ENCODE measurements around the gene MXI1. TPM values are rescaled to one million over a fixed set of nuclear protein-coding genes. Genes with fewer than 3 reads are reported as not detected.

The MXI1 gene
- total RNA-seq, 1 experiment from 2014 or later, result 11.0 TPM

DNA sequence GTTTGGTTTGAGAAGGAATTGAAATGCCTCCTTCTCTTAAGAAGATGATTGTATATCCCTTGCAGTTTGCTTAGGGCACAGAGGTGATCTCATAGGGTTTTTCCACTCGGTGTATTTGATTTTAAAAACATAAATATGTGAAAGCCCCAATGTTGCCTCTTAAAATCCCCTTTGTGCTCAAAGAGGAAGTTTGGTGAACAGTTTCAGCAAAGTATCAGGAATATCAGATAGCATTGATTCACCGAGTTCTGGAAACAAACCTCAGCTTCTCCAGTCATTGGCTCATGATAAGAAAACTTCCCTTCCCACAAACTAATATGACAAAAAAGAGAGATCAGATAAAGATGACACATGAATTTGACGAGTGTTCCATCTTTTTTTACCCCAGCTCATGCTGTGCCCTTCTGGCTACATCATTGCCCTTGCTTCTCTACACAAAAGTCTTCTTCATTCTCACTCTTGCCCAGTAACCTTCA, 117.4 kb downstream of the MXI1 start:
- Mint-ChIP-seq H3K36me3 (ENCODE audit: insufficient read depth, unreplicated experiment) (peaks cover 7% of the 10 kb centered on the region), H3K27ac (ENCODE audit: unreplicated experiment) (peak overlapping the region; percentile 15), H3K27me3 (ENCODE audit: insufficient read depth, unreplicated experiment) (no peaks in the 10 kb centered on the region), H3K9me3 (ENCODE audit: unreplicated experiment) (peaks cover 20% of the 10 kb centered on the region), H3K4me3 (ENCODE audit: unreplicated experiment) (no peak overlapping the region), H3K4me1 (ENCODE audit: low read depth, unreplicated experiment) (peaks cover 34% of the 10 kb centered on the region)
- ChIA-PET CTCF (no interaction called here), POLR2A (no interaction called here)
- no TSS peak for BruUV-seq (replicated peaks)
- TF ChIP-seq, protein P1, sequence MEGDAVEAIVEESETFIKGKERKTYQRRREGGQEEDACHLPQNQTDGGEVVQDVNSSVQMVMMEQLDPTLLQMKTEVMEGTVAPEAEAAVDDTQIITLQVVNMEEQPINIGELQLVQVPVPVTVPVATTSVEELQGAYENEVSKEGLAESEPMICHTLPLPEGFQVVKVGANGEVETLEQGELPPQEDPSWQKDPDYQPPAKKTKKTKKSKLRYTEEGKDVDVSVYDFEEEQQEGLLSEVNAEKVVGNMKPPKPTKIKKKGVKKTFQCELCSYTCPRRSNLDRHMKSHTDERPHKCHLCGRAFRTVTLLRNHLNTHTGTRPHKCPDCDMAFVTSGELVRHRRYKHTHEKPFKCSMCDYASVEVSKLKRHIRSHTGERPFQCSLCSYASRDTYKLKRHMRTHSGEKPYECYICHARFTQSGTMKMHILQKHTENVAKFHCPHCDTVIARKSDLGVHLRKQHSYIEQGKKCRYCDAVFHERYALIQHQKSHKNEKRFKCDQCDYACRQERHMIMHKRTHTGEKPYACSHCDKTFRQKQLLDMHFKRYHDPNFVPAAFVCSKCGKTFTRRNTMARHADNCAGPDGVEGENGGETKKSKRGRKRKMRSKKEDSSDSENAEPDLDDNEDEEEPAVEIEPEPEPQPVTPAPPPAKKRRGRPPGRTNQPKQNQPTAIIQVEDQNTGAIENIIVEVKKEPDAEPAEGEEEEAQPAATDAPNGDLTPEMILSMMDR (IDR thresholded peaks at IDR 0.05; ENCODE audit: insufficient read depth in 1 of 2, low read depth in 1 of 2, low read length in 1 of 2, severe bottlenecking in 1 of 2, unreplicated experiment in 1 of 2), result no peak
- peaks cover 41% of the 10 kb centered on the region for H3K4me1 ChIP-seq
- H3K4me3 ChIP-seq (ENCODE audit: low read depth, low read length), result no peak overlapping the region
- H3K9me3 ChIP-seq, result peaks cover 18% of the 10 kb centered on the region
- no peaks in the 10 kb centered on the region for H3K36me3 ChIP-seq (ENCODE audit: control insufficient read depth, insufficient read depth, low read length)
- intact Hi-C loops (cut with micrococcal nuclease; ENCODE audit: unreplicated experiment), result no loop called here
- no peaks in the 10 kb centered on the region for H3K27me3 ChIP-seq (replicated peaks; ENCODE audit: control insufficient read depth, insufficient read depth, low read length)
- DNase-seq, result no peak

DNA sequence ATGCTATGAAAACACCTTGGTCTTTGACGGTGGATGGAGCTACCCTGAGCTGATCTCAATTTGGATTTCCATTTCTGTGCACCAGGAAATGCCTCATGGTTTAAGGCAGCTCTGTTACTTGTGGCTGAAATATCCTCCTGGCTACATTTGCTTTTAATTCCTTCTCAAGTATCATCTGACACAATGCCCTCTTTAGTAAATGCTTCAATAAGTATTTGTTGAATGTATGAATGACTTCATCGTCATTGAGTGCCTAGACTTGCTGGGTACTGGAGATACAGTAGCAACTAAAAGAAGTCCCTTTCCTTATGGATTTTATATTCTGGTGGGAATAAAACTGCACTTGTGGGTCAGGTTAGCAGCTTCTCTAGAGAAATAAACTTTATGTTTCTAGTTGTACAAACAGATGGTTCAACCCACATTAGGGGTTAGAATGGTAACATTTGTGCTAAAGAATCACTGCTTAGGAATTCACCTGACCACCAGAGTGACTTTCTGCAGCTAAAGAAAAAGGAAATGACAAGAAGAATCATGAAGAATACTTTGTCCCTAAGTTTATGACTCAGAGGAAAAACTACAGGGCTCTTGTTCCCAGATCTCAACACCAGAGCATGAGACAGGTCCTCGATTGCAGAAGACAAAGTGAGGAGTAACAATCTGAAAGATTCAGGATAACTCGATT, 119.1 kb downstream of the MXI1 start:
- Mint-ChIP-seq H3K4me3 (ENCODE audit: unreplicated experiment) (no peak overlapping the region), H3K27me3 (ENCODE audit: insufficient read depth, unreplicated experiment) (no peaks in the 10 kb centered on the region), H3K9me3 (ENCODE audit: unreplicated experiment) (peaks cover 28% of the 10 kb centered on the region), H3K36me3 (ENCODE audit: insufficient read depth, unreplicated experiment) (peaks cover 13% of the 10 kb centered on the region), H3K4me1 (ENCODE audit: low read depth, unreplicated experiment) (peaks cover 34% of the 10 kb centered on the region), H3K27ac (ENCODE audit: unreplicated experiment) (peak overlapping the region; percentile 11)
- Histone ChIP-seq H3K9me3 (peaks cover 29% of the 10 kb centered on the region), H3K4me3 (ENCODE audit: low read depth, low read length) (no peak overlapping the region), H3K36me3 (ENCODE audit: control insufficient read depth, insufficient read depth, low read length) (no peaks in the 10 kb centered on the region), H3K27me3 (replicated peaks; ENCODE audit: control insufficient read depth, insufficient read depth, low read length) (no peaks in the 10 kb centered on the region), H3K4me1 (peaks cover 41% of the 10 kb centered on the region)
- intact Hi-C loops (cut with micrococcal nuclease; ENCODE audit: unreplicated experiment), result loop anchor here (1.0 kb wide), 1 partner anchor 12 kb away; no protein-coding TSS in a partner anchor
- TF ChIP-seq, protein P1 (IDR thresholded peaks at IDR 0.05; ENCODE audit: insufficient read depth in 1 of 2, low read depth in 1 of 2, low read length in 1 of 2, severe bottlenecking in 1 of 2, unreplicated experiment in 1 of 2), result no peak
- CTCF ChIA-PET, result interaction anchor here (1.3 kb wide), 1 partner anchor 225 kb away, joined by 5 read pairs; no protein-coding TSS in a partner anchor
- POLR2A ChIA-PET, result no interaction called here
- no peak for DNase-seq
- no TSS peak for BruUV-seq (replicated peaks)

DNA sequence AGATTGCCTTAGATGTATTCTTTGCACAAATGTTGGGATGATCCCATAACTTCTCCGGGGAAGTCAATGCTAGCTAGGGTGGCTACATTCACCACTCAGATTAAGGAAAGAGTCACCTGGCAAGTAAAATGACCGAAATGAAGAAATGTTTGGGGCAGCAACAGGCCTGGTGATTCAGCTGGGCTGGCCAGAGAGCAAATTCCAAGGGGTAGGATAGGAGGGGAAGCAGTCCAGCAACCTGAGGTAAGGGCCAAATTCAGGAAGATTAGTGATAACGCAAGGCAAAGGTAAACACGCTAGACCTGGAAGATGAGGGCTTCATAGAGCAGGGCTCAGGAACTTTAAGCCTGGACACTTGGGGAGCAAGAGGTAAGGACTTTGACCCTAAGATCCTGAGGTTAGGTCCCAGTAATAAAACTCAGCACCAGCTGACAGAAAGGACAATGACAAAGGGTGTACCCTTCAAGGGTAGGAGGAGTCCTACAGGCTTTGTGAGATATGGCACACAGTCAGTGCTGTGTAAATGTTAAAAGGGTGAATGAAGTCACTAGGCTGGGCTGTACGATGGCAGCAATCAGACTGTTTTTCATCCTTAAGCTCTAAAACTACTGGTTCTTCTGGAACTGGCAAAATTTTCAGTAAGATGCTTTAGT, 120.0 kb downstream of the MXI1 start:
- peaks cover 35% of the 10 kb centered on the region for H3K9me3 ChIP-seq
- peak; percentile 66 to 86 for DNase-seq
- intact Hi-C loops (cut with micrococcal nuclease; ENCODE audit: unreplicated experiment), result loop anchor here (1.0 kb wide), 1 partner anchor 13 kb away; no protein-coding TSS in a partner anchor
- H3K4me3 ChIP-seq (ENCODE audit: low read depth, low read length), result no peak overlapping the region
- H3K9me3 Mint-ChIP-seq (ENCODE audit: unreplicated experiment), result peaks cover 21% of the 10 kb centered on the region
- H3K36me3 Mint-ChIP-seq (ENCODE audit: insufficient read depth, unreplicated experiment), result peaks cover 13% of the 10 kb centered on the region
- no peaks in the 10 kb centered on the region for H3K36me3 ChIP-seq (ENCODE audit: control insufficient read depth, insufficient read depth, low read length)
- no TSS peak for BruUV-seq (replicated peaks)
- no peaks in the 10 kb centered on the region for H3K27me3 Mint-ChIP-seq (ENCODE audit: insufficient read depth, unreplicated experiment)
- peaks cover 34% of the 10 kb centered on the region for H3K4me1 Mint-ChIP-seq (ENCODE audit: low read depth, unreplicated experiment)
- H3K4me3 Mint-ChIP-seq (ENCODE audit: unreplicated experiment), result no peak overlapping the region
- CTCF ChIA-PET, result interaction anchor here (1.1 to 1.3 kb wide), 2 partner anchors 27 to 224 kb away, joined by 4 to 5 read pairs; no protein-coding TSS in a partner anchor
- H3K27me3 ChIP-seq (replicated peaks; ENCODE audit: control insufficient read depth, insufficient read depth, low read length), result no peaks in the 10 kb centered on the region
- TF ChIP-seq, protein P1 (IDR thresholded peaks at IDR 0.05; ENCODE audit: insufficient read depth in 1 of 2, low read depth in 1 of 2, low read length in 1 of 2, severe bottlenecking in 1 of 2, unreplicated experiment in 1 of 2), result no peak
- POLR2A ChIA-PET, result no interaction called here
- H3K4me1 ChIP-seq, result peaks cover 41% of the 10 kb centered on the region
- H3K27ac Mint-ChIP-seq (ENCODE audit: unreplicated experiment), result peak overlapping the region; percentile 11

Data from Caco-2 (cell line).